ENCODE data around the gene DPP9.

DNA sequence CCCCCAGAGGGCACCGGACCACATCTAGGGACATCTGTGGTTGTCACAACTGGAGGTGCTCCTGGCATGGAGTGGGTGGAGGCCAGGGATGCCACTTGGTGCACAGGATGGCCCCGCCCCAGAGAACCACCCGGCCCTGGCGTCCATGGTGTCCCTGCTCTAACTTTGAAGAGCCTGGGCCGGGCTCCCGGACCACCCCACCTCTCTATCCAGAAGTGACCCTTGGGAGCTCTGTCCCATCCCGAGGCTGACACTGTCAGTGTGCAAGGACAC, 30.6 kb downstream of the DPP9 start:
- TF ChIP-seq POLR2A (IDR thresholded peaks at IDR 0.05; ENCODE audit: low read depth, low read length) (no peak), POLR2AphosphoS5 (IDR thresholded peaks at IDR 0.05; ENCODE audit: low read depth, low read length) (no peak), SPI1 (IDR thresholded peaks at IDR 0.05; ENCODE audit: low read depth, low read length) (no peak)

Measured in GM12891 (cell line).